Heart left ventricle (tissue), 16 donors: ENCODE data around the gene DGCR6L. TPM values are rescaled to one million over a fixed set of nuclear protein-coding genes. Genes with fewer than 3 reads are reported as not detected.
"Not testable (repeated sequence)": the region's sequence is repeated elsewhere in the genome, so short reads cannot be mapped to it uniquely, and the experiment has no call there.

Source experiments
- ATAC-seq, 4 donors: fragments of 200-7000 bp; cut with Tn5 transposase; one replicate each; pipeline ENCODE4 v1.9.1; 2020 to 2022; ENCODE audit warnings: moderate library complexity in 4 of 4, mild to moderate bottlenecking in 3 of 4, moderate number of reproducible peaks in 1 of 4
- DNase-seq, 5 donors: peaks; one replicate each; pipeline ENCODE4 v3.0.0-alpha.2; 2020
- H3K27ac ChIP-seq, 12 donors: fragments of 200-600 bp; sonication (generic) in 4 of 12; one replicate each; pipeline versions ENCODE4 v1.5.0 to v1.8.0; 2016 to 2022; ENCODE audit warnings: mild to moderate bottlenecking in 2 of 12
- H3K27me3 ChIP-seq, 9 donors: fragments of 200-600 bp; sonication (generic) in 2 of 9; one replicate each; pipeline versions ENCODE4 v1.5.1 to v1.8.0; 2016 to 2022; ENCODE audit warnings: mild to moderate bottlenecking in 3 of 9
- H3K36me3 ChIP-seq, 9 donors: fragments of 200-600 bp; sonication (generic) in 2 of 9; one replicate each; pipeline versions ENCODE4 v1.5.0 to v1.8.0; 2018 to 2022; ENCODE audit warnings: mild to moderate bottlenecking in 2 of 9
- H3K4me1 ChIP-seq, 12 donors: fragments of 200-600 bp; sonication (generic) in 4 of 12; one replicate each; pipeline versions ENCODE4 v1.5.0 to v1.8.0; 2016 to 2022; ENCODE audit warnings: mild to moderate bottlenecking in 3 of 12
- H3K4me3 ChIP-seq, 12 donors: fragments of 200-600 bp; sonication (generic) in 4 of 12; one replicate each; pipeline versions ENCODE4 v1.5.0 to v1.8.0; 2017 to 2022; ENCODE audit warnings: mild to moderate bottlenecking in 9 of 12, moderate library complexity in 4 of 12
- H3K9me3 ChIP-seq, 12 donors: fragments of 200-600 bp; sonication (generic) in 4 of 12; one replicate each; pipeline versions ENCODE4 v1.5.0 to v1.8.0; 2016 to 2022; ENCODE audit warnings: mild to moderate bottlenecking in 1 of 12
- CTCF ChIP-seq, 12 donors: fragments of 200-600 bp; sonication (generic) in 4 of 12; IDR thresholded peaks; one replicate each; pipeline versions ENCODE4 v1.5.0 to v1.8.0; 2018 to 2022; ENCODE audit warnings: antibody characterized with exemption in 12 of 12, mild to moderate bottlenecking in 5 of 12
- POLR2A ChIP-seq, 2 donors: fragments of 450-650 bp; IDR thresholded peaks; one replicate each; pipeline ENCODE4 v1.6.1; 2017; ENCODE audit warnings: antibody characterized with exemption in 2 of 2, mild to moderate bottlenecking in 2 of 2, moderate library complexity in 2 of 2
- WGBS, 4 donors: extraction: QIAGEN DNeasy Blood & Tissue Kit in 2 of 4; methylation state at CpG; one replicate each; pipeline versions ENCODE4 v1.1.5 to v1.1.7; 2013 to 2018; 5-methylcytosine and 5-hydroxymethylcytosine counted together
- intact Hi-C, 10 donors: fragments of 100-400 bp; cut with DNase I; formaldehyde crosslinking; loops; one replicate each; pipeline versions ENCODE4 v1.11.1 to v1.14.2; 2022
- polyA plus RNA-seq, 2 donors: library from polyadenylated mRNA; stranded (reverse); fragments of 200-250 nt; gene quantifications; one replicate each; pipeline ENCODE4 v1.2.3, GENCODE V29; 2013
- total RNA-seq, 9 donors: library from RNA; depleted of rRNA in 2 of 9; stranded (reverse); fragments of >200 nt in 2 of 9; fragmentation: NEBNext Ultra II Directional in 3 of 9; extraction: Animal tissue kit (Norgen Biotek cat#: 25700) in 3 of 9; gene quantifications; one replicate each; pipeline versions ENCODE4 v1.1.0 to v1.2.4, GENCODE V29; 2016 to 2023
- donor health status: ischemic (EF 13 %, LVEDD 7.1; RV severe dilation, severe dysfunction).
- donor health status: healthy with polysubstance abuse.
- donor health status: DM: no; HTN: yes; CAD: no.
- donor health status: DM: no; HTN: no; CAD: no.
- donor health status: ischemic (EF 25% LVEDD 6.9; RV normal size, moderate dysfunction).
- donor health status: ischemic (EF 25% LVEDD 5.7; RV mildly dilated, moderate dysfunction).
- donor health status: healthy.
- donor health status: DM: yes; HTN: yes; CAD: no.
- donor health status: ischemic (EF 35%, LVEDD 5.7; RV mildly dilated, moderate dysfunction).
- donor health status: nonischemic (EF 11% LVEDD 7.7; RV severe dilation, severe dysfunction).
- donor health status: DM: yes; HTN: yes; CAD: no.
- donor health status: PGD.
- donor health status: ischemic (EF 29% LVEDD 5.4; RV normal size, mild dysfunction).
- donor health status: nonischemic (EF 23%, LVEDD 6.1; RV moderate dilation, normal function).

DGCR6L gene
- total and polyA plus RNA-seq, 11 donors: 31.8 to 101 (median 46.1) TPM

GRCh38 chr22:20336561-20336960 lies 16.7 kb upstream of the DGCR6L start:
- H3K4me3 ChIP-seq, H3K36me3 ChIP-seq, H3K27me3 ChIP-seq, H3K9me3 ChIP-seq, intact Hi-C loops, H3K4me1 ChIP-seq, DNase-seq, H3K27ac ChIP-seq, ATAC-seq: not testable (repeated sequence)
- WGBS, 4 donors: 97 to 100% (median 99%) methylated on average over 1 of the region's 1 CpG; no CpG with 5 or more reads in 1 of the 4 donors

- H3K4me1 ChIP-seq, H3K27ac ChIP-seq, ATAC-seq, H3K9me3 ChIP-seq, DNase-seq, H3K4me3 ChIP-seq, intact Hi-C loops, H3K27me3 ChIP-seq, H3K36me3 ChIP-seq: not testable (repeated sequence)
- 61 to 74% (median 70%) methylated on average over 5 of the region's 5 CpGs for WGBS, 4 donors
Measured at GRCh38 chr22:20328569-20328930, 8.7 kb upstream of the DGCR6L start.

GRCh38 chr22:20325996-20326395 lies 6.1 kb upstream of the DGCR6L start:
- 89 to 100% (median 95%) methylated on average over 1 of the region's 1 CpG; no CpG with 5 or more reads in 1 of the 4 donors for WGBS, 4 donors
- ATAC-seq: not testable (repeated sequence)

GRCh38 chr22:20324139-20324516 lies 4.3 kb upstream of the DGCR6L start:
- no peaks in the 10 kb centered on the region for H3K36me3 ChIP-seq
- H3K27me3 ChIP-seq: no peaks in the 10 kb centered on the region
- ATAC-seq (no peak), DNase-seq (no peak)
- peaks cover 0 to 4% (median 0%) of the 10 kb centered on the region in 12 donors for H3K9me3 ChIP-seq
- intact Hi-C loops: loop anchor here in 1 of 10 donors (5.0 kb wide), 1 partner anchor 68 kb away; the partner anchor contains the start of gene ZNF74
- no peak overlapping the region for H3K4me3 ChIP-seq
- no peak overlapping the region for H3K27ac ChIP-seq
- TF ChIP-seq CTCF (IDR thresholded peaks at IDR 0.05): no peak
- TF ChIP-seq POLR2A (IDR thresholded peaks at IDR 0.05): no peak
- WGBS, 4 donors: 82 to 84% (median 83%) methylated on average over 5 of the region's 5 CpGs
- H3K4me1 ChIP-seq: peaks cover 0 to 22% (median 11%) of the 10 kb centered on the region in 12 donors

More at GRCh38 chr22:20325996-20326395, 6.1 kb upstream of the DGCR6L start:
- H3K4me1 ChIP-seq: peaks cover 0 to 14% (median 7%) of the 10 kb centered on the region in 12 donors
- H3K27ac ChIP-seq, H3K27me3 ChIP-seq, H3K4me3 ChIP-seq, H3K9me3 ChIP-seq, H3K36me3 ChIP-seq, DNase-seq, intact Hi-C loops: not testable (repeated sequence)

- not testable (repeated sequence) for H3K36me3 ChIP-seq, H3K9me3 ChIP-seq, H3K27me3 ChIP-seq
- ATAC-seq: peak in 1 of 4 donors; percentile 1
- Histone ChIP-seq H3K4me3 (peak overlapping the region in 7 of 12 donors; percentile 62 to 100 (median 92)), H3K27ac (peak overlapping the region in 10 of 12 donors; percentile 77 to 99 (median 91)), H3K4me1 (peaks cover 0 to 45% (median 29%) of the 10 kb centered on the region in 12 donors)
- intact Hi-C loops: loop anchor here in 1 of 10 donors (5.0 kb wide), 1 partner anchor 71 kb away; the partner anchor contains the start of gene ZNF74
- WGBS, 4 donors: 47 to 59% (median 51%) methylated on average over 6 to 7 of the region's 7 CpGs
- DNase-seq: peak in 1 of 5 donors; percentile 9
Measured at GRCh38 chr22:20321552-20322211, 1.8 kb upstream of the DGCR6L start.

- Histone ChIP-seq H3K4me3 (peak overlapping the region; percentile 61 to 100 (median 92)), H3K4me1 (peaks cover 0 to 52% (median 31%) of the 10 kb centered on the region in 12 donors), H3K27ac (peak overlapping the region; percentile 77 to 99 (median 92))
- peak in 1 of 5 donors; percentile 30 for DNase-seq
- not testable (repeated sequence) for H3K36me3 ChIP-seq, H3K9me3 ChIP-seq, H3K27me3 ChIP-seq
- peak; percentile 17 to 55 (median 32) for ATAC-seq
- WGBS, 4 donors: 28 to 39% (median 33%) methylated on average over 11 to 20 of the region's 20 CpGs
- intact Hi-C loops: loop anchor here in 1 of 10 donors (5.0 kb wide), 1 partner anchor 71 kb away; the partner anchor contains the start of gene ZNF74
Measured at GRCh38 chr22:20320659-20321551, 1.0 kb upstream of the DGCR6L start.
